SU-DHL-6 (cell line): ENCODE measurements around the gene ALK.

Experiments used
- CTCF ChIP-seq: fragments of 200-600 bp; sonication (generic); IDR thresholded peaks from one replicate; pipeline ENCODE4 v1.5.1; 2017; ENCODE audit warnings: antibody characterized with exemption, mild to moderate bottlenecking, low read length, moderate library complexity; ENCODE audit not compliant: insufficient read depth, poor library complexity, severe bottlenecking
- EZH2phosphoT487 ChIP-seq: fragments of 200-600 bp; sonication (generic), shearing (Covaris generic); conservative IDR thresholded peaks from 2 replicates; pipeline ENCODE4 v1.6.1; 2018; ENCODE audit warnings: mild to moderate bottlenecking, antibody characterized with exemption, low read length, moderate library complexity, mixed read lengths

GRCh38 chr2:29606104-29607037, 315.0 kb downstream of the ALK start:
- TF ChIP-seq CTCF, result no peak
- TF ChIP-seq EZH2phosphoT487, result no peak
